ENCODE results near the gene NRCAM.

- no peak for TF ChIP-seq POLR2AphosphoS5 (IDR thresholded peaks at IDR 0.05; ENCODE audit: low read length)
- TF ChIP-seq CBX5 (IDR thresholded peaks at IDR 0.05; ENCODE audit: low read depth): no peak
- no peak for TF ChIP-seq ZBTB11 (CRISPR knock-in tag; IDR thresholded peaks at IDR 0.05)
- no peak for TF ChIP-seq RBBP5 (conservative IDR thresholded peaks at IDR 0.05)
- no peak for TF ChIP-seq CEBPB (IDR thresholded peaks at IDR 0.05; ENCODE audit: borderline replicate concordance in 1 of 2, low read depth in 2 of 2, low read length in 2 of 2)
- TF ChIP-seq RAD21 (IDR thresholded peaks at IDR 0.05; ENCODE audit: insufficient read depth, low read depth, low read length): no peak
- no peak for TF ChIP-seq RFX5 (IDR thresholded peaks at IDR 0.05; ENCODE audit: low read depth, low read length)
- TF ChIP-seq POLR2A (IDR thresholded peaks at IDR 0.05; ENCODE audit: low read depth, low read length): no peak
- no peak for TF ChIP-seq SMAD5 (IDR thresholded peaks at IDR 0.05; ENCODE audit: low read depth)
- TF ChIP-seq FOXM1 (IDR thresholded peaks at IDR 0.05; ENCODE audit: low read depth, low read length): no peak
- TF ChIP-seq REST (IDR thresholded peaks at IDR 0.05; ENCODE audit: low read depth, low read length): no peak
These were observed 188.6 kb downstream of the NRCAM start for GRCh38 chr7:108267615-108268014.
